NCI-H2196 (cell line): ENCODE data around the gene RNF207.
"Not testable (repeated sequence)": the region's sequence is repeated elsewhere in the genome, so short reads cannot be mapped to it uniquely, and the experiment has no call there.

Source experiments
- DNase-seq: peaks from one replicate; lab custom pipeline; 2025; ENCODE audit not compliant: unreplicated experiment; lab: John Stamatoyannopoulos, UW

RNF207 gene

DNA sequence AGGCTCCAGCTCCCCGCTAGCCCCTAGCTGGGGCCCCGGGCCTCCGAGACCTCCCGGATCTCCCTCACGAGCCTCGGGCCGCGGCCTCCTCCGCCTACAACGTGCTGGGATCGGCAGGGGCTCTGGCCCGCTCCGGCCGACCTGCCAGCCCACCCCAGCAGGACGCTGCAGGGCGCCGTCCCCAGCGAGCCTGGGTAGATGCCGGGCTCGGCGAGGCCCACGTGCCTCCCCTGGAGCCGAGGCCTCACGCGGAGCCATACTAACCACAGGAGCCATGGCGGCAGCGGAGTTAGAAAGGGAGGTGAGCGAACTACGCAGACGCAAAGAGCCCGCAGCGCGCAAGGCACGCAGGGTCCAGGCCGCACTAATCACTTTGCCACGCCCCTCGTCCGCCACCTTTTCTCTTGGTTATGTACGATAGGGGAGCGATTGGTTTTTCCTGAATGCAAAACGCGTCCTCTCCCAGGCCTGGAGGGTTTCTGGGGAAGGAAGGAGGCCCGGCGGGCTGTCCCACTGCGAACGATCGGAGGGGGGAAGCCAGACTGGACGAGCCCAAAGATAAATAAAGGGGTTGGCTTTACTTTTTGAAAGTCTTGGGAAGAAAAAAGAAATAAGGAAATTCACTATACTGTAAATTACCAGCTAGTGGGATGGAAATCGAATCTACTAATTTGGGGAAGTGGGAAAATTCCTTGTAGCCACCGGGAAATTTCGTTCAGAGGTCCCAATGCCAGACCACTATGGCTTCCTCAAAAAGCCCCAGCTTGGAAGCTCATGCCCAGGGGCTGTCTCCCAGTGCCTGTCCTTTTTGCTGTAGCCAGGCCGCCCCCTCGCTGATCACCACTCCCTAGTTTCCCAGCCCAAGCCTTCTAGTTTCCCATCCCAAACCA is 6.4 kb upstream of the RNF207 start, which contains the start of gene RPL22:
Gene RPL22, minus strand, starts transcription at position 298 of the 890 bp plus-strand sequence. Its CDS starts 22 bp downstream, at position 276.
- DNase-seq: peak; percentile 99

- DNase-seq: peak; percentile 21
These were observed 5.6 kb upstream of the RNF207 start for GRCh38 chr1:6200188-6200809.

DNA sequence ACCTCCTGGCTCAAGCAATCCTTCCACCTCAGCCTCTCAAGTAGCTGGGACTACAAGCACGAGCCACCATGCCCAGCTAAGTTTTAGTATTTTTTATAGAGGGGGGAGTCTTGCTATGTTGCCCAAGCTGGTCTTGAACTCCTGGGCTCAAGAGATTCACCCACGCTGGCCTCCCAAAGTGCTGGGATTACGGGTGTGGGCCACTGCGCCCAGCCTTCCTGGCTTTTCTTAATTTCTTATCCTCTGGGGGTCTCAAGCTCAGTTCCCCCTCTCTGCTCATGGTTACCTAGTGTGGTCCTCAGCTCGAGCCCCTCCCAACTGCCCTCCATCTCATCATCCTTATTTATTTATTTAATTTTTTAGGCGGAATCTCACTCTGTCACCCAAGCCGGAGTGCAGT is 3.7 kb upstream of the RNF207 start:
- no peak for DNase-seq

GRCh38 chr1:6206520-6206855 is 569 bp downstream of the RNF207 start:
- DNase-seq: no peak

DNA sequence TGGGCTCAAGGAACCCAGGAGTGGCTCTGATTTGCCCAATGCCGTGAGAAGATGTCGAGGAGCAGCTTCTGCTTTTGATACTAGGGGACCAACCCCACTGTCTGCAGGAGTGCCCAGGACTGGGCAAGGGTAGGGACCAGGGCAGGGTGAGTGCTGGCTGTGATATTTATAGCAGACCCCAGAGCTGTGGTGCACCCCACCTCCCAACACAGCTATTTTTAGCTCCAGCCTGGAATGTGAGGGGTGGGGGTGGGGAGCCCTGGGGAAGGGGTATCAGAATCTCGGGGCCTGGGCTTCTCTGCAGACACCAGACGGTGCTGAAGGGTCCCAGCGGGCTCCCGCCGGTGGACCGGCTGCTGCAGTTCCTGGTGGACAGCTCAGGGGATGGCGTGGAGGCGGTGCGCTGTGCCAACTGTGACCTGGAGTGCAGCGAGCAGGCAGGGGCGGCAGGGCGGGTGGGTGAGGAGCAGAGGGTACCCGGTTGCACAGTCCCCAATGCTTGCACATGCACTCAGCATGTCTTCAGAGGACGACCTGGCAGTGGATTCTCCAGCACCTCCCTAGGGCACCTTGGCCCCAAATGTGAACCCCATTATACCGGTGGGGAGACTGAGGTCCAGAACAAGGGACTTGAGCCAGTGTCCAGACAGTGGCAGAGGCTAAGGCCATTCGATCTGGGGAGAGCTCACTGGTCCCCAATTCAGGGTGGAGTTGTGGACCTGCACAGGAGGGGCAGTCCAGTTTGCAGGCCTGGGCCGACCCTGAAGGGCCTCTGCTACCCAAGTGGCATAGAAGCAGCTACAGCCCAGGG is 1.4 kb downstream of the RNF207 start:
- no peak for DNase-seq

- no peak for DNase-seq
These were observed 2.0 kb downstream of the RNF207 start for GRCh38 chr1:6207921-6208320.

DNA sequence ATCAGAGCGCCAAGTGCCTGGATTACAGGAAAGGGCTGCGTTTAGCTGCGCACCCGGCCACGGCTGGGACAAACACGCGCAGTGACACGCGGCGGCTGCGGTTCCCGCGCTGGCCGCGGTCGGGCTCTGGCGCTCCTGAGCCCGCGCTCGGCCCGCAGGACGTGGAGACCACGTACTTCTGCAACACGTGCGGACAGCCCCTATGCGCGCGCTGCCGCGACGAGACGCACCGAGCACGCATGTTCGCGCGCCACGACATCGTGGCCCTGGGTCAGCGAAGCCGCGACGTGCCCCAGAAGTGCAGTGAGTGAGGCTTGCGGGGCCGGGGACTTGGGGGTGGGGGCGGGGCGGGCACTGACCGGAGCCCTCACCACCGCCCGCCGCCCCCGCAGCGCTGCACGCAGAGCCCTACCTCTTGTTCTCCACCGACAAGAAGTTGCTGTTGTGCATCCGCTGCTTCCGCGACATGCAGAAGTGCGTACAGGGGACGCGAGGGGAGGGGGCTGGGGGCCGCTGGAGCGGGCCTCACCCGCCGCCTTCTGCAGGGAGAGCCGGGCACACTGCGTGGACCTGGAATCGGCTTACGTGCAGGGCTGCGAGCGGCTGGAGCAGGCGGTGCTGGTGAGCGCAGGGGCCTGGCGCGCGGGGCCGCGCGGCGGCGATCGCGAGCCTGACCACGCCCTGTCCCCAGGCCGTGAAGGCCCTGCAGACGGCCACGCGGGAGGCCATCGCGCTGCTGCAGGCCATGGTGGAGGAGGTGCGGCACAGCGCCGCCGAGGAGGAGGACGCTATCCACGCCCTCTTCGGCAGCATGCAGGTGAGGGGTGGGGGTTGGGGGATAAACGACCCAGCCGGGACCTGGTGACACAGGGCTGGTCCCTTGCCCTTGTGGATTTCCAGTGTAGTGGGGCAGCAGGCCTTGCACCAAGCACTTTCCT is 3.1 kb downstream of the RNF207 start:
- DNase-seq: no peak

DNA sequence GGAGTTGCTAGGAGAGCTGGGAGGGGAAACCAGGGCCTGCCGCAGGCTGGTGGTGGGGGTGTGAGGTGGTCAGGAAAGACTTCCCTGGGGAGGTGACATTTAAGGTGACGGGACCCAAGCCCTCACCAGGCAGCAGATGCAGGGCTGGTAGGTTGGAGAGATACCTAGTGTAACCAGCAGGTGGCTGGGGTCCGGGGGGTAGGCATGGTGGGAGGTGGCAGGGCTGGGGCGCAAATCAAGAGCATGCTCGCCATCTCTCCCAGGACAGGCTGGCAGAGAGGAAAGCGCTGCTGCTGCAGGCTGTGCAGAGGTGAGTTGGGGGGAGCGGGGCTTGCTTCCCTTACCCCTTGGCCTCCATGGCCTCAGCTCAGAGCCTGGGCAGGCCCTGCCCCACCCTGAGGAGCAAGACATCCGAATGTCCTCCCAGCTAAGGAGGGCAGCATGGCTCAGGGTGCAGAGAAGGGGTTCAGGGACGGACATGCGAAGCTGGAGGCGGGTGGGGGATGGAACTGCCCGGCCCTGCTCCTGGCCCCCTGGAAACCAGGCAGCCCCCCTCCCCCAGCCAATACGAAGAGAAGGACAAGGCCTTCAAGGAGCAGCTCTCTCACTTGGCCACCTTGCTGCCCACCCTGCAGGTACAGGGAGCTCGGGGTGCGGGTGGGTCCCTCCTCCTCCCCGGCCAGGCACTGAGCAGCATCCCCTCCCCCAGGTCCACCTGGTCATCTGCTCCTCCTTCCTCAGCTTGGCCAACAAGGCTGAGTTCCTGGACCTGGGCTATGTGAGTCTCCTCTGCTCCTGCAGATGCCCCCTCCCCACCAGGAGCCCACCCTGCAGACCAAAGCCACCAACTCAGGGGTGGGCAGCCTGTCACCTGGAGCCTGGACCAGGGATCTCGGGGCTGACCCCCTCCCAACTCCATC is 4.0 kb downstream of the RNF207 start:
- no peak for DNase-seq

DNA sequence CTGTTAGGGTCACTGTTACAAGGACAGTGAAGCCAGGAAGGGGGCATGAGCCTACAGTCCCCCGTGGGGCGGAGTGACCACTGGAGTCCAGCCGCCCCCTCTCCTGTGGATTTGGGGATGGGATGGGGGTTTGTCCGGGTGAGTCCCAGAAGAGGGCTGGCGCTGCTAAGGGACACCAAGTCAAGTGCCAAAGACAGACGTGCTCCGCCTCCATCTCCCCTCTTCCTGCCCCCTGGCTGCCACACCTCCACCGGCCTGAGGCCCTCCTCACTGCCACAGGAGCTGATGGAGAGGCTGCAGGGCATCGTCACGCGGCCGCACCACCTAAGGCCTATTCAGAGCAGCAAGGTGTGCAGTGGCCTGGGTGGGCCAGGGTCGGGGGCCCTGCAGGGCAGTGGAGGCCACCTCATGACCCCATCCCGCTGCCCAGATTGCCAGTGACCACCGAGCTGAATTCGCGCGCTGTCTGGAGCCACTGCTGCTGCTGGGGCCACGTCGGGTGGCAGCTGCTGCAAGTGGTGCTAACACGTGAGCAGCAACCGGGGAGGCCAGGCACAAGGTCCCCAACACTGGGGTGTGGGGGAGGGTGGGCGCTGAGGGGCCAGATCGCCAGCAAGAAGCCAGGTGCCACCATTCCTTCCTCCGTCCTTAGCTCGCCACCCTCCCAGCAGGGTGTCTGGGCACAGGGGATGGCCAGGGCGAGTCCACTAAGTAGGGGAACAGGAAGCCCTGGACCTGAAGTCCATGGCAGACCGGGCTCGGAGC is 4.9 kb downstream of the RNF207 start:
- DNase-seq: no peak

GRCh38 chr1:6211731-6212130 is 5.8 kb downstream of the RNF207 start:
- no peak for DNase-seq

GRCh38 chr1:6212193-6212959 is 6.5 kb downstream of the RNF207 start:
- no peak for DNase-seq

- DNase-seq: no peak
These were observed 12.7 kb downstream of the RNF207 start for GRCh38 chr1:6218375-6219164.

DNA sequence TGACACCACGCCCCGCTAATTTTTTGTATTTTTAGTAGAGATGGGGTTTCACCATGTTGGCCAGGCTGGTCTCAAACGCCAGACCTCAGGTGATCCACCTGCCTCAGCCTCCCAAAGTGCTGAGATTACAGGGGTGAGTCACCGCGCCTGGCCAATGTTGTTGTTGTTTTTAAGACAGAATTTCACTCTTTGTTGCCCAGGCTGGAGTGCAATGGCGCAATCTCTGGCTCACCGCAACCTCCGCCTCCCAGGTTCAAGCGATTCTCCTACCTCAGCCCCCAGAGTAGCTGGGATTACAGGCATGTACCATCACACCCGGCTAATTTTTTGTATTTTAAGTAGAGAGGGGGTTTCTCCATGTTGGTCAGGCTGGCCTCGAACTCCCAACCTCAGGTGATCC is 13.7 kb downstream of the RNF207 start:
- not testable (repeated sequence) for DNase-seq

- no peak for DNase-seq
These were observed 14.3 kb downstream of the RNF207 start for GRCh38 chr1:6220236-6220635.

DNA sequence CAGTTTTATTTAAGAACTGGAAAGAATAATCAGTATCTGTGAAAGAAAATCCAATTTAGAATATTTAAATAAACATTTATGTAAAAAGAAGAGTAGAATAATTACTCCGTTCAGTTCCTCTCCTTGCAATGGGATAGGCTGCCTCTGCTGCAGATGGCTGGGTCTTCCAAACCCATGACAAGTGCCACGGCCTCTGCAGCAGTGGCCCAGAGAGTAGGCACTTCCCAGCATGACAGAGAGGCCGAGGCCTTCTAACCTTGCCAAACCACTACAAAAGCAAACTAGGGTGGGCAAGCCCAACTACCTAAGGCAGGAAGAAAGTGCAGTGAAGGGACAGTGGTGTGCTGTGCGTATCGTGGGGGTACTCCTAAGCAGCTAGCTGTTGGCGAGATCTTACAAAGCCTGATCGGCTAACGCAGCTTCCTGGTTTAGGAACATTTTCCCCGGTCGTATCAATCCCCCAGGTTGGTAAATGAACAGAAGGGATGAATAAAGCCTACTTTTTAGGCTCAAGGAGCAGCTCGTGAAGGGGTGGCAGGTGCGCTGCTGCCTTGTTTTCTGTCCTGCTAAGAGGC is 15.4 kb downstream of the RNF207 start:
- DNase-seq: no peak

GRCh38 chr1:6222636-6223035 is 16.7 kb downstream of the RNF207 start:
- DNase-seq: no peak

DNA sequence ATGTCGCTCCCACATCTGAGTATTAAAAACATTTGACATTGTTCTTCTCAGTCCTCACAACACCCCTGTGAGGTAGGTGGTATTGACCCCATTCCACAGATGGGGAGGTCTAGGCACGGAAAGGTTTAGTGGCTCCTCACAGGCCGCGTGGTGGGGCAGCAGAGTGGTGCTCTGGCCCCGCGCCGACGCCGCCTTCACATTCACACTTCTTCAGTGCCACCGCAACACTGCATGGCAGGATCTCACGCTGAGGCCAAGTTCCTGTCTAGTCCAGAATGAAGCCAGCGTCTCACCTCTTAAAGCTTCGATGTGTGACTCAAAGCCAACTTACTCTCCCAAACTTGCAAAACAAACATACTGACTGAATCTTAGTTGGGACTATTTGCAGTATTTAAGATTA is 17.7 kb downstream of the RNF207 start:
- DNase-seq: no peak
